HCT116 (cell line): ENCODE measurements around the gene TSC2.

Source experiments
- CTCF ChIP-seq, 3 experiments: fragments of 200-600 bp in 1 of 3; sonication (generic) in 1 of 3; IDR thresholded peaks in 2 of 3; conservative IDR thresholded peaks in 1 of 3; 2 replicates each; pipeline ENCODE4 v1.5.1; 2012 to 2017; ENCODE audit warnings: low read depth in 2 of 3, low read length in 2 of 3, antibody characterized with exemption in 1 of 3, borderline replicate concordance in 1 of 3, control low read depth in 1 of 3, mild to moderate bottlenecking in 1 of 3, mixed read lengths in 1 of 3, mixed run types in 1 of 3, moderate library complexity in 1 of 3; ENCODE audit not compliant: insufficient read depth in 1 of 3
- POLR2A ChIP-seq: IDR thresholded peaks from 2 replicates; pipeline ENCODE4 v1.7.0; 2011; ENCODE audit warnings: borderline replicate concordance; ENCODE audit not compliant: insufficient read depth, insufficient read length; ENCODE audit errors: extremely low read depth
- SP1 ChIP-seq: IDR thresholded peaks from 2 replicates; pipeline ENCODE4 v1.6.1; 2012; ENCODE audit warnings: low read depth

- TF ChIP-seq CTCF (IDR thresholded peaks at IDR 0.05 in 2 of 3, conservative IDR thresholded peaks at IDR 0.05 in 1 of 3; ENCODE audit: borderline replicate concordance in 1 of 3, insufficient read depth in 1 of 3, low read depth in 2 of 3, low read length in 2 of 3), result no peak
- no peak for TF ChIP-seq SP1
- no peak for TF ChIP-seq POLR2A
Observed at GRCh38 chr16:2053211-2053610, 5.4 kb downstream of the TSC2 start.
